ENCODE data around the gene STOML2. TPM values are rescaled to one million over a fixed set of nuclear protein-coding genes. Genes with fewer than 3 reads are reported as not detected.

The STOML2 gene
- total RNA-seq, 1 donor from 2014 or later, result 71.4 TPM

DNA sequence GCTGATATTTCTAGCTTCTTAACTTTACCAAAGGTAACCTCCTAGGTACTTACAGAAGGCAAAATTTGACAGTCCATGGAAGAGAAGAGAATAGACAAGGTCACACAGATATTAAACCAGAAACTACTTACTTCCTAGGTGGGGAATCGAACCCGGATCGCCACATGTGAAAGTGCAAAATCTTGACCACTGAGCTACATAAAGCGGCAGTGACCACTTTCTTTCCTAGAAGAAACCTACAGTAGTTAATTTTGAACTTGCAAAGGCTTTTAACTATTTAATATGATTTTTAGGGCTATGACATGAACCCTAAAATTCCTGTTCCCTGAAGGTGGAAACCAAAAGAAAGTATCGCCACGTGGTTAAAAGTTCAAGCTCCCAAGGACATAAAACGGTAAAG, 33.1 kb upstream of the STOML2 start:
- Mint-ChIP-seq H3K4me3 (ENCODE audit: unreplicated experiment) (no peak overlapping the region), H3K36me3 (ENCODE audit: low read depth) (no peaks in the 10 kb centered on the region), H3K27me3 (ENCODE audit: low read depth) (peaks cover 9% of the 10 kb centered on the region), H3K4me1 (ENCODE audit: low read depth) (no peaks in the 10 kb centered on the region), H3K27ac (ENCODE audit: unreplicated experiment) (no peak overlapping the region), H3K9me3 (ENCODE audit: low read depth) (peaks cover 6% of the 10 kb centered on the region)
- no peak for DNase-seq (ENCODE audit: low spot score)
- TF ChIP-seq, protein P1, sequence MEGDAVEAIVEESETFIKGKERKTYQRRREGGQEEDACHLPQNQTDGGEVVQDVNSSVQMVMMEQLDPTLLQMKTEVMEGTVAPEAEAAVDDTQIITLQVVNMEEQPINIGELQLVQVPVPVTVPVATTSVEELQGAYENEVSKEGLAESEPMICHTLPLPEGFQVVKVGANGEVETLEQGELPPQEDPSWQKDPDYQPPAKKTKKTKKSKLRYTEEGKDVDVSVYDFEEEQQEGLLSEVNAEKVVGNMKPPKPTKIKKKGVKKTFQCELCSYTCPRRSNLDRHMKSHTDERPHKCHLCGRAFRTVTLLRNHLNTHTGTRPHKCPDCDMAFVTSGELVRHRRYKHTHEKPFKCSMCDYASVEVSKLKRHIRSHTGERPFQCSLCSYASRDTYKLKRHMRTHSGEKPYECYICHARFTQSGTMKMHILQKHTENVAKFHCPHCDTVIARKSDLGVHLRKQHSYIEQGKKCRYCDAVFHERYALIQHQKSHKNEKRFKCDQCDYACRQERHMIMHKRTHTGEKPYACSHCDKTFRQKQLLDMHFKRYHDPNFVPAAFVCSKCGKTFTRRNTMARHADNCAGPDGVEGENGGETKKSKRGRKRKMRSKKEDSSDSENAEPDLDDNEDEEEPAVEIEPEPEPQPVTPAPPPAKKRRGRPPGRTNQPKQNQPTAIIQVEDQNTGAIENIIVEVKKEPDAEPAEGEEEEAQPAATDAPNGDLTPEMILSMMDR (IDR thresholded peaks at IDR 0.05), result no peak

- H3K27me3 Mint-ChIP-seq (ENCODE audit: low read depth), result peaks cover 9% of the 10 kb centered on the region
- H3K4me1 Mint-ChIP-seq (ENCODE audit: low read depth), result no peaks in the 10 kb centered on the region
These were observed 32.0 kb upstream of the STOML2 start for GRCh38 chr9:35134920-35135319.

GRCh38 chr9:35116898-35117551, 14.1 kb upstream of the STOML2 start:
- TF ChIP-seq, protein P1 (IDR thresholded peaks at IDR 0.05), result peak; percentile 99
- Mint-ChIP-seq H3K4me1 (ENCODE audit: low read depth) (peaks cover 35% of the 10 kb centered on the region), H3K36me3 (ENCODE audit: low read depth) (no peaks in the 10 kb centered on the region), H3K4me3 (ENCODE audit: unreplicated experiment) (peak overlapping the region; percentile 98), H3K27me3 (ENCODE audit: low read depth) (no peaks in the 10 kb centered on the region), H3K9me3 (ENCODE audit: low read depth) (no peaks in the 10 kb centered on the region), H3K27ac (ENCODE audit: unreplicated experiment) (peak overlapping the region; percentile 94)
- no peak for DNase-seq (ENCODE audit: low spot score)

More at GRCh38 chr9:35134920-35135319, 32.0 kb upstream of the STOML2 start:
- TF ChIP-seq, protein P1 (IDR thresholded peaks at IDR 0.05), result no peak
- Mint-ChIP-seq H3K9me3 (ENCODE audit: low read depth) (peaks cover 3% of the 10 kb centered on the region), H3K4me3 (ENCODE audit: unreplicated experiment) (no peak overlapping the region), H3K36me3 (ENCODE audit: low read depth) (no peaks in the 10 kb centered on the region), H3K27ac (ENCODE audit: unreplicated experiment) (no peak overlapping the region)
- no peak for DNase-seq (ENCODE audit: low spot score)

DNA sequence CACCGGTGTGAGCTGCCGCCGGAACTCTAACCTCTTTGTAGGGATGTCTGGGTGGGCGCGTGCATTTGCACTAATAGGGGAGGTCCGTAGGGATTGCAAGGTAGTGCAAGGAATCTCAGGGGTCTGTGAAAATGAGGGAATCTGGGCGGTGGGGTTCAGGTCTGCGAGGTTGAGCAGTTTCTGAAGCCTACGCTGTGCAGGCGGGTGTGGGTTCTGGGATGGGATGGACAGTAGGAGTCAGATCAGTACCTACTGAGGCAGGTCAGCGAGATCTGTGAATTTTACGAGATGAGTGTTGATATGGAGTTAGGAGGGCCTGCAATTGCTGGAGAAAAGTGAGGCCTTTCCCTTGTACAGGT, 13.6 kb upstream of the STOML2 start:
- H3K9me3 Mint-ChIP-seq (ENCODE audit: low read depth), result no peaks in the 10 kb centered on the region
- H3K27ac Mint-ChIP-seq (ENCODE audit: unreplicated experiment), result peak overlapping the region; percentile 94
- no peak for DNase-seq (ENCODE audit: low spot score)
- peak overlapping the region; percentile 98 for H3K4me3 Mint-ChIP-seq (ENCODE audit: unreplicated experiment)
- H3K36me3 Mint-ChIP-seq (ENCODE audit: low read depth), result no peaks in the 10 kb centered on the region
- no peaks in the 10 kb centered on the region for H3K27me3 Mint-ChIP-seq (ENCODE audit: low read depth)
- TF ChIP-seq, protein P1 (IDR thresholded peaks at IDR 0.05), result no peak
- peaks cover 40% of the 10 kb centered on the region for H3K4me1 Mint-ChIP-seq (ENCODE audit: low read depth)

GRCh38 chr9:35115680-35116538, 13.0 kb upstream of the STOML2 start, which contains the start of gene ATOSB:
Gene ATOSB, minus strand, starts transcription at chr9:35115862. Its CDS starts 7,588 bp downstream, at chr9:35108274.
- H3K36me3 Mint-ChIP-seq (ENCODE audit: low read depth), result no peaks in the 10 kb centered on the region
- TF ChIP-seq, protein P1 (IDR thresholded peaks at IDR 0.05), result no peak
- no peaks in the 10 kb centered on the region for H3K27me3 Mint-ChIP-seq (ENCODE audit: low read depth)
- peak; percentile 99 for DNase-seq (ENCODE audit: low spot score)
- peak within 1 kb of the TSS; percentile 98 for H3K4me3 Mint-ChIP-seq (ENCODE audit: unreplicated experiment)
- peak within 1 kb of the TSS; percentile 94 for H3K27ac Mint-ChIP-seq (ENCODE audit: unreplicated experiment)
- peaks cover 43% of the 10 kb centered on the region for H3K4me1 Mint-ChIP-seq (ENCODE audit: low read depth)
- no peaks in the 10 kb centered on the region for H3K9me3 Mint-ChIP-seq (ENCODE audit: low read depth)
